HG03521 (cell line): Measurements from ENCODE around the gene GPR37L1.
A peak's percentile ranks its signal among the peaks of the same experiment; 100 is the strongest.
"Not testable (repeated sequence)": the region's sequence is repeated elsewhere in the genome, so short reads cannot be mapped to it uniquely, and the experiment has no call there.

Source experiments
- ATAC-seq: cut with Tn5 transposase; IDR thresholded peaks from one replicate; pipeline ENCODE4 v1.9.1; 2021; ENCODE audit warnings: mild to moderate bottlenecking, moderate library complexity; ENCODE audit not compliant: unreplicated experiment

The GPR37L1 gene

DNA sequence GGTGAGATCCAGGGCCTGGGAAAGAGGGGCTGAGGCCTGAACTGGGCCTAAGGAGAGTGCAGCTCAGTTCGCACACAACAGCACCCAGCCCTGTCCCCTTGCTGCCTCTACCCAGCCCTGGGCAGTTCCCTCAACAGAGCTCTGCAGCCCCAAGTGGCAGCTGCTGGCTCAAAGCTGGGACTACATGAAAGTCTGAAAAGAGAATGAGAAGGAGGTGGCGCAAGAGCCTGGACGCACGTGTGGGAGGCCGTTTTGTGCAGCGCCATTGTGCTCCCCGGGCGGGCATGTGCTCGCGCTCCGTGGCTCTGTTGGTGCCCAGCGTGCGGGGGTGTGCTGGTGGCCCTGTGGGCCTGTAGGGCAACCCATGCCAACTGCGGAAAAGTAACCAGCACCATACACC, 10.3 kb downstream of the GPR37L1 start:
- ATAC-seq, result no peak

DNA sequence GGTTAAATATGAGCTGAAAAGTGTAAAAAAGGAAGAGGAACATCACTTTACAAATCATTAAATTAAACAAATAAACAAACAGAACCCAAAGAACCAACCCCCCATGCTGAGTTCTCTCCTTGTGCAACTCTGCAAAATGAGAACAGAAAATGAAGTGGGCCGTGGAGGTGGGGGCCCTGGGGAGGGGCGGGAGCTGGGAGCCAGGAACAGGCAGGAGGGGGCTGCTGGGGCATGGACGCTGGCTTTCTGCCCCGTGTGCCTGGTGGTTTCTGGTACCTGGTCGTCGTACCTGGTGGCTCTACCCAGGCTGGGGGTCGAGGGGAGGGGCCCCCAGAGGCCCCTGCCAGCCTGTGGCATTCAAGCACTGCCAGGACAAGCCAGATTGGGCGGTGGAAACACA, 10.8 kb downstream of the GPR37L1 start:
- no peak for ATAC-seq

DNA sequence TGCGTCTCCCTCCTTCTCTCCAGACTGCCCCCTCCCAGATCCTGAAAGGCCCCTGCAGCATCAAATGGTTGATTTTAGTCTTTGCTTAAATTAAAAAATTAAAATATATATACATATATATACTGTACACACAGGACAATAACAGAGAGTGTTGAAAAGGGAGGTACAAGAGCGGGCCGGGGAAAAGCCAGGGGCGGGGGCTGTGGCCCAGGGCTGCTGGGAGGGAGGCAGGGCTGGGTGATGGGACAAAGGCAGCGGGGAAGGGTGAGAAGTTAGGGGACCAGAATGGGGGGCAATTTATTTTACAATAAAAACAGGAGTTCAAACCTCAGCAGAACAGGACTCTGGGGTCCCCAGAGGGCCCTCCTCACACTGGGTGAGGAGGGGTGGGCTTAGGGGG, 11.3 kb downstream of the GPR37L1 start:
- no peak for ATAC-seq

DNA sequence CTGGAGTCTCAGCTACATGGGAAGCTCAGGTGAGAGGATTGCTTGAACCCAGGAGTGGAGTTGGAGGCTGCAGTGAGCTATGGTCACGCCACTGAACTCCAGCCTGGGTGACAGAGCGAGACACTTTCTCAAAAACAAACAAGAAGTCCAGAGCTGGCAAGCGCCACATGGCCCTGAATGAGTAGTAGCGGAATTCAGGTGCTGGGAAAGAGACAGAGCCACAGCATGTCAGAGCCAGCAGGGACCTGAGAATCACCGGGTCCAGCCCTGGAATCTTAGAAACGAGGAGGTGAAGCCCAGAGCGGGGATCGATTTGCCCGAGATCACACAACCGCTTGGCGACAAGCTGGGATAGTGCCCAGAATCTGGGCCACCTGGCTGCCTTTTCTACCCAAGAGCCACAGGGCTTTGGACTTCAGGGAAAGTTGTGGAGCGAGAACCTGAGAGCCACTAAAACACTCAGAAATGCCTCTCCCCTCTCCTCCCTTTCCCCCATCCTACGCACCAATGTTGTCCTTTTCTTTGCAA, 12.0 kb downstream of the GPR37L1 start:
- ATAC-seq, result no peak

DNA sequence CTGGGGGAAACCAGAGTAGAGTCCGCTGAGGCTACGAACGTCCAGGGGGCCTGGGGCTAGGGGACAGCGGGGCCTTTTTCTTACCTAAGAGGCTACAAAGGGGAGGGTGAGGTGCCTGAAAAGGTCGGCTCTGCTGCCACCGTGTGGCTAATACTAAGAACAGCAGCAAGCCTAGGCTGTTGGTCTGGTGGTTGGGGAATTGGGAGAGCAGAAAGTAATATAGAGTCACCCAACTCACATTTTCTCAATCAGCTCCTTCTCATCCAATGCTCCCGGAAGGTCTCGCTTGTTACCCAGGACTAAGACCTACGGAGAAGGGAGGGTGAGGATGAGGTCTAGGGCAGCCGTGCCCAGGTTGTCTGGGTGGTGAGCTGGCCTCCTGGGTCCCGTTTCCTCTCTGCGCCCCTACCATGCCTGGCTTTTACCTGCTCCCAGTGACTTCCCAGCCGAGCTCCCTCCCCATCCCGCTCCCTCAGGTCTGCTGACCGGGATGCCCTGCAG, 12.6 kb downstream of the GPR37L1 start:
- ATAC-seq, result peak; percentile 72

DNA sequence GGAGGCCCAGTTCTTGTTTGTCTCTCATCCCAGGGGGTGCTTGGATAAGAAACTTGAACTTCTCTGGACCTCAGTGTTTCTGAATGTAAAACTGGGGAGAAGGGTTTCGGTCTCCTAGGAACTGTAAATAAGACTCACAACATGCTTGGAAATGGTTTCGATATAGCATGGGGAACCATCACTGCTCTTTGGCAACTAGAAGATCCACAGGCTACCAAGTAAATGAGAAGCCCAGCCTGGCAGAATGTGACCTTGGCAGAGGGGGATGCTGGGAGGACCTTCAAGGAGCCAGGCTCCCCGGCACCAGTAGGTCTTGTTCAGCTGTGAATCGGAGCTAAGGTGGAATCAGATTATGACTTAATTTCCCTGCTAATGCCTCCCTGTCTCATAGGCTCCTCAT, 18.1 kb downstream of the GPR37L1 start:
- ATAC-seq, result no peak

DNA sequence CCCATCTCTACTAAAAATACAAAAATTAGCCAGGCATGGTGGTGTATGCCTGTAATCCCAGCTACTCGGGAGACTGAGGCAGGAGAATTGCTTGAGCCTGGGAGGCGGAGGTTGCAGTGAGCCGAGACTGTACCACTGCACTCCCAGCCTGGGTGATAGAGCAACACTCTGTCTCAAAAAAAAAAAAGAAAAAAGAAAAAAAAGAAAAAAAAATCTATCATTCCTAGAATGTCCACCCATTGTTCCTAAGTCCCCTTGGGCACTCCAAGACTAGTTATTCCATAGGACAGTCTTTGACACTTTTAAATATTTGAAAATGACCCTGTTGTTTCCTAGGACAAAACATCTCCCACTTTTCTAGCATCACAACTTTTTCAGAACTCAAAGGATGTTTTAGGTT, 18.8 kb downstream of the GPR37L1 start:
- ATAC-seq, result not testable (repeated sequence)

DNA sequence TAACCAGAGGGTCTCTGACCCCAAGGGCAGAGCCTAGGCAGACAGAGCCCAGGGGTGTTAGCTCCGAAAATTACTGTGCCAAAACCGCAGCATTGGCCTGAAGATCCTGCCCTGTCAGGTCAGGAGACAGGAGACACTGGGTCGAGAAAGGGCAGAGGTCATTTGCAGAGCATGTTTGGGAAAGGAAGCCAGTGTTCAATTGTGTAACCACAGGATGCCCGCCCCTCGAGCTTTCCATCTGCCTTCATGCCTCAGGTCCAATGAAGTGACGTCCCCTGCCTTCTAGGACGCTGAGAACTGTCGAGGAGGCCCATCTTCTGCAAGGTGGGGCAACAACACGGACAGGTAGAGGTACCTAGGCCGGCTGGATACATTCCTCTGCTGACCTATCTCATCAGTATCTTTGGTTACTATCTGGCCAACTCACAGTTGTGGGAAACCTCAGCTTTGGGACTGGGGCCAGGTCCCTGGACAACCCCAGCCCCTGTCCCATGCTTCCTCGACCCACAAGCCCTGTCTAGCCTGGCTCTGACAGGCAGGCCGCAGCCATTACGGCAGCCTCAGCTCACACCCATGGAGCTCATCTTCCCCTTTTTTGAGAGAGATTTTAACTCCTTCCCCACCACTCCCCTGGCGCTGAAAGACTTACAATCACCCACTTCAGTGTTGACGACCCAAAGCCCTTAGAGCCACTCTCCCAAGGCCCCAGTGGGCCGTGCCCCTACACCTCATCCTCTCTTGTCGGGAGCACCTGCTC, 20.5 kb downstream of the GPR37L1 start:
- ATAC-seq, result peak; percentile 14

DNA sequence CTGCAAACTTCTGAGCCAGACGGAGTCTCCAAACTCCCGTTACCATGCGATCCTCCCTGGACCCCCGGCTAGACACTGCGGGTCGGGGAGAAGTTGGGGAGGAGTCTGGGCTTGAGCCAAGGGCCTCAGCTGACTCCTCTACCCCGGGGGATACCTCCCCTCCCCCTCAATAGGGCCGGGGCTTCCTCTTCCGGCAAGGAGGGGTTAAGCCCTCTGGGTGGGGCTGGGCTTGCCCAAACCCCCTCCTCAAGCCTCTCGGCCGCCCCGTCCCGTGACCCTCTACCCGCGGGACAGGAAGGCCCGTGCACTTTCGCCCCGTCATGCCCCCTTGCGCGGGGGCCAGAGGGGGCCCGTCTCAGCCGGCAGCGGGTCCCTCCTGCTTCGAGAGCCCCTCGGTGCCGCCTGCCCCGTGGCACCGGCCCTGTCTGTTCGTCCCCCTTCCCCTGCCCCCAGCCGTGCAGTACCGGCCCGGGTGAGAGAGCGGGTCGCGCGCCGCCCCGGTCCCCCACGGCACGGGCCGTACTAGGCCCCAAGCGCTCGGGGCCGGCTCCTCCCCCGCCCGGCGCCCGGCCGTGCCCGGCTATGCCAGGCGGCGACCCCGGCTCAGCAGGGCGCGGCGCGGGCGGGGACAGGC, 21.2 kb downstream of the GPR37L1 start:
- peak; percentile 36 for ATAC-seq

DNA sequence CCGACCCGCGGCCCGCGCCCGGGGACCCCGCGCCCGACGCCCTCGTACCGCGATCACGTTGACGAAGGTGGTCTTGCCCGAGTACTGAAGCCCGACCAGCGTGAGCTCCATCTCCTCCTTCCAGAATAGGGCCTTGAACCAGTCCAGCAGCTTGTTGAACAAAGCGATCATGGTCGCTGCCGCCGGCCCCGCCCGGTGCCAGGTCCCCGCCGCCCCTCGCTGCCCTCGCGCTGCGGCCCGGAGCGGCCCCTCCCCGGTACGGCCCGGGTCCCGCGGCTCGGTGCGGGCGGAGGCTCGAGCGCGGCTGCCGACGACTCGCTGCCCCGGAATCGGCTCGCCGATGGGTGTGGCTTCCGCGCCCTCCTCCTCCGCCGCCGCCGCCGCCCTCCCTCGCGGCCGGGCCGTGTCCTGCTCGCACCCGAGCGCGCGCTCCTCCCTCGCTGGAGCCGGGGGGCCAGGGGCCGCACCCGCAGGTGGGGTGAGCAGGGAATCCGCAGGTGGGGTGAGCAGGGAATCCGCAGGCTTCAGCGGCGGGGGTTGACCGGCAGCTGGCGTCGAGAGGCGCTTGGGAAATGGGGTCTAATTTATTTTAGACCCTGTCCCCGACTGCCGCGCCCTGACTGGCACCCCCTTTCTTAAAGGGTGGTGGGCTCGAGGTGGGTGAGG, 21.8 kb downstream of the GPR37L1 start, which contains the start of gene ARL8A:
Gene ARL8A (minus strand): TSS at position 336 of the 666 bp plus-strand sequence. CDS start 165 bp downstream, at position 171.
- peak; percentile 57 for ATAC-seq

DNA sequence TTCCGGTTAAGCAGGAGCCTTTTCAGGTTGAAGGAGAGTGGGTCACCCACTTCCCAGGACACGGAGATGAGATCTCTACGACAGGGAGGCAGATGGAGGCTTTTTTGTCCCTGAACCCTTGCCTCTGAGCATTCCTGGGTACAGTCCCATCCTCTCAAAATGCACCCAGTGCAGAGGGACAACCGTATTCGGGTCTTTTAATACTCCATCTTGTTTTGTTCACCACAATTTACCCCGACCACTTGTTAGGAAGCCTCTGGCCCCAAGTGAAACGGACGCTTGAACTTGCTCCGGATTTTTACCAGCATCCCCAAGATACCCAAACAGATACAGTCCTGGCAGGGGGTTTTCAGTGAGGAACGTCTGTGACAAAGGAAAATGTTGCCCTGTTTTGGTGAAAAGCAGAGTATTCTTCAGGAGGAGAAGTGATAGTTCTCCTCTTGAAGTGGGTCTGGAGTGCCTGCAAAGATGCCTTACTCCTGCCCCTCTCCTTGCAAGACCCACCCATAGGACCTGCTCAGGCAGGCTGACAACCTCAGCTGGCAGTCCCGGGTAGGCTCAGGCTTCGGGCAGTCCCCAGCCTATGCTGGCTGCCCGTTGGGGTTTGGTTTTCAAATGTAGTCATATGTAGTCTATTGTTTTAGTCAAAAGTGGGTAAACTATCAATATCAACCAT, 22.5 kb downstream of the GPR37L1 start:
- no peak for ATAC-seq

DNA sequence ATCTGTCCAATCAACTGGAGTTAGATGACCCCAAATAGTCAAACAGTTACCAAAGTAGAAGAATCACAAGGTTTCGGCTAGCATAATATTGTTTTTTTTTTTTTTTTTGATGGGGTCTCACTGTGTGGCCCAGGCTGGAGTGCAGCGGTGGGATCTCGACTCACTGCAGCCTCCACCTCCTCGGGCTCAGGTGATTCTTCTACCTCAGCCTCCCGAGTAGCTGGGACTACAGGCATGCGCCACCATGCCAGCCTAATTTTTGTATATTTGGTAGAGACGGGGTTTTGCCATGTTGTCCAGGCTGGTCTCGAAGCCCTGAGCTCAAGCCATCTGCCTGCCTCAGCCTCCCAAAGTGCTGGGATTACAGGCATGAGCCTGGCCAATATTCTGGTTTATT, 23.0 kb downstream of the GPR37L1 start:
- ATAC-seq, result not testable (repeated sequence)

DNA sequence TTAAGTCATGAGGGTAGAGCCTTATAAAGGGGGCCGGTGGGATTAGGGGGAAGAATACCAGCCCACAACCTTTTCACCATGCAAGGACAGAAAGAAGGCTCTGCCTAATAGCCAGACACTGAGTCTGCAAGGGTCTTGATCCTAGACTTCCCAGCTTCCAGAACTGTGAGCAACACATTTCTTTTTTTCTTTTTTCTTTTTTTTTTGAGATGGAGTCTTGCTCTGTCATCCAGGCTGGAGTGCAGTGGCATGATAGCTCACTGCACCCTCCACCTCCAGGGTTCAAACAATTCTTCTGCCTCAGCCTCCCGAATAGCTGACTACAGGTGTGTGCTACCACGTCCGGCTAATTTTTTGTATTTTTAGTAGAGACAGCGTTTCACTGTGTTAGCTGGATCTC, 23.6 kb downstream of the GPR37L1 start:
- no peak for ATAC-seq

DNA sequence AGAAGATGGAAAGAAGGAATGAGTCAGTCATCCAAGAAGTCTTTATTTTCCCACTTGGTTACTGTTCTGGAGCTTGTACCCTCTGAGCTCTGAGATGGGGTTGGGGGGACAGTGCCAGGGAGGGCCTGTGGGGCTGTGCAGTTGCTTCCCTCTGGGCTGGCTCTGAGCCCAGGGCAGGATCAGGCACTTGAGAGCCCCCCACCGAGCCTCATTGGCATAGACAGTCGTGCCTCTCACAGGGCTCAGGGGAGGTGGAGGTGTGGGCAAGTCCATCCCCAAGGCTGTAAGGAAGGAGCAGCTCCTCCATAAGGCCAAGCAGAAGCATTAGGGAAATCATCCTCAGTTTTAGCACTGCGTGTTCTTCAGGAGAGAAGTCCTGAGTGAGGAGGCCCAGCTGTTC, 24.3 kb downstream of the GPR37L1 start:
- ATAC-seq, result no peak

DNA sequence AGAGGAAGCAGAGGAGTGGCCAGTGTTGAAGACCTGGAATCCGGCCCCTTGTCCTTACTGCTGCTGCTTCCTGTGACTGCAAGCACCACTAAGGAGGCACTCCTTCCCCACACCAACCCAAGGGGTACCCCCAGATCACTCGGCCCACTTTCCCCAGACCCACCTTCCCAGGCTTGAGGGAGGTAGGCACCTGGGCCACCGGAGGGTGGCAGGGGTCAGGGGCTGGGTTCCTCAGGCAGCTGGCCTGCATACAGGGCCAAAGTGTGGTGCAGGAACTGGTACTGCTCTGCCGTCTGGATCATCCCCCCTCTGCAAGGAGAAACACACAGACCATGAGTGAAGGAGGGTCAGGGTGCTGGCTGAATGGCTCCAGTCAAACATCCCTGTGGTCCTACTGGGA, 25.7 kb downstream of the GPR37L1 start:
- no peak for ATAC-seq

DNA sequence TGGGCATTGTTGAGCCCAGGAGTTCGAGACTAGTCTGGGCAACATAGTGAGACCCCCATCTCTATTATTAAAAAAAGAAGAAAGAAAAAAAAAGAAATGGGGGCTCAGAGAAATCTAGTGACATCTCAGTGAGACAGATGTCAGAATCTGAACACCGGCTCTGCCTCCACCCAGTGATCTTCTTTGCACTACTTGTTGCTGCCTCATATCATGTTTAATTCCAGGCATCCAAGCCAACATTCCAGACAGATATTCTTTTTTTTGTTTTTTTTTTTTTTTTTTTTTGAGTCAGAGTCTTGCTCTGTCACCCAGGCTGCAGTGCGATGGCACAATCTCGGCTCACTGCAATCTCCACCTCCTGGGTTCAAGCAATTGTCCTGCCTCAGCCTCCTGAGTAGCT, 26.8 kb downstream of the GPR37L1 start:
- ATAC-seq, result no peak

DNA sequence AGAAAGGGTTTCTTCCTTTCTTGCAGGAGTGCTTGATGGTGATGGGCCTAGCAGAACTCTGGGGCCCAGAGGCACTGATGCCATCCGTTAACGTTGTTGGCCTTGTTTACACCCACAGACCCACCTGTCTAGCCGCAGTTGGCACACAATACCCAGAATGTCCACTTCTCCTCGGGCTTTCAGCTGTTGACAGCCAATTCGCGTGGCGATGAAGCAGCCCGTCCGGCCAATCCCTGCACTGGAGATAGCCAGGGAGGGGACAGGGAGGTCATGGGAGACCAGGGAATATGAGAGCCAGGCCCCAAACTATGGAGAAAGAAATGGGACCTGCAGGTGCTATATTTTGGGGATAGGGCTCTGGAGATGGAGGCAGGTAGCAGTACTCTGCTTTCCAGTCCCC, 27.5 kb downstream of the GPR37L1 start:
- ATAC-seq, result no peak

DNA sequence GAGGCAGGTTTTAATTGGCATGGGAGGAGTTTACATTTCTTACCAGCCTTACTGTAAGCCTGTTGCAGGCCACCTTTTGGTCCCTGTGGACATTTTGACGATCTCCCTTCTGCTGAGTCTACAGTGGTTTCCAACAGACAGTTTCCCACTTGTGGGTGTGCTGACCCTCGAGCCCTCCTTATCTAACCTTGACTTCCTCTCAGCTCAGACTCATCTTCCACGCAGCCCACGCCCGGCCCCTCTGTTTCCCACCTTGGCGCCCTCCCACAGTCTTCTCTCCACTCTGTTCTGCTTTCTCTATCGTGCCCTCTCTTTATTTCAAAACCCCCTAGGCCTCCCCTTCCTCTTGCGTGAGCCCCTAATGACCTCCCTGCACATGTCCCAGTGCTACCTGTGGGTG, 27.9 kb downstream of the GPR37L1 start:
- ATAC-seq, result no peak

DNA sequence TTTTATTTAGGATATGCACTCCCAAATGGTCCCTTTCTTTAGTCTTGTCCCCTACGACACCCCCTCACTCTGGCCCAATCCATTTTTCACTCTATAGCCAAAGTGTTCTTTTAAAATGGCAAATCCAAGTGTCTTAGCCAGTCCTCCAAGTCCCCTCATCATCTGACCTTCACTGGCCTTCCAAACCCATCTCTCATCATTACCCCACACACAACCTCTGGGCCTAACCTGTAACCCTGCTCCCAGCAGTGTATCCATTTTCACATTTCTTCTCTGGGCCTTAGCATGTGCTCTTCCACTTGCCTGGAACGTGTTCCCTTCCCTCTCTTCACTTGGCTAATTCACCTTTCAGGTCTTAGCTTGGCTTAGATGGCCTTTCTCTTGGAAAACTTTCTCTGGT, 28.3 kb downstream of the GPR37L1 start:
- ATAC-seq, result no peak

DNA sequence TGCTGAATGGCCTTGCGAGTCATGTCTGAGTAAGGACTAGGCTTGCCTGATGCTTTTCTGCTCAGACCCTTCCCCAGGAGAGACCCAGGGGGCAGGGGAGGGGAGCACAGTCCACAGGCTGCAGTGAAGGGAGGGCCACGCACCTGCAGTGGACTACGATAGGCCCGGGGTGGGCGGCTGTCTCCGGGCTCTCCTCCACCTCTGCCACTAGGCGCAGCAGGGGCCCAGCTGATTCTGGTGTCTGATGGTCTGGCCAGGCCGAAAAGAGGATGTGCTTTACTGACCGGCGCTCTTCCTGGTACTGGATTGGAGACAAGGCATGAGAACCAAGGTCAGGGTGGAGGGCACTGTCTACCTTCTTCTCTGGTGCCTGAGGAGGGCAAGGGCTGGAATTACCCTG, 29.7 kb downstream of the GPR37L1 start:
- no peak for ATAC-seq

DNA sequence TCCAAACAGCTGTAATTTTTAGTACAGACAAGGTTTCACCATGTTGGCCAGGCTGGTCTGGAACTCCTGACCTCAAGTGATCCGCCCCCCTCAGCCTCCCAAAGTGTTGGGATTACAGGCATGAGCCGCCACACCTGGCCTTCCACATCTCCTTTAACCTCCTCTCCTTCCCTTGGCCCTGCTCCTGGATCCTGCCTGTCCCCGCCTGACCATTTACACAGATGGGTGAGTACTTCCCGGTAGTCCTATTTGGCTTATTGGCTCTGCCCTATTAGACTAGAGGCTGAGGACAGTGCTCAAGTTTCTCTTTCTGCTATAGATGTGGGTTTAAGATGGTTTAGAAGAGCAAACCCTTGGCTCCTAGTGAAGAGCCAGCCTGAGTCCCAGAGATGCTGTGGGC, 30.6 kb downstream of the GPR37L1 start:
- no peak for ATAC-seq
